NCI-H2227 (cell line): Measurements from ENCODE around the gene CCR5AS.

Experiments
- DNase-seq: peaks from one replicate; lab custom pipeline; 2025; ENCODE audit not compliant: unreplicated experiment; lab: John Stamatoyannopoulos, UW

Gene CCR5AS

GRCh38 chr3:46381625-46382024 is 25.2 kb downstream of the CCR5AS start:
- no peak for DNase-seq

DNA sequence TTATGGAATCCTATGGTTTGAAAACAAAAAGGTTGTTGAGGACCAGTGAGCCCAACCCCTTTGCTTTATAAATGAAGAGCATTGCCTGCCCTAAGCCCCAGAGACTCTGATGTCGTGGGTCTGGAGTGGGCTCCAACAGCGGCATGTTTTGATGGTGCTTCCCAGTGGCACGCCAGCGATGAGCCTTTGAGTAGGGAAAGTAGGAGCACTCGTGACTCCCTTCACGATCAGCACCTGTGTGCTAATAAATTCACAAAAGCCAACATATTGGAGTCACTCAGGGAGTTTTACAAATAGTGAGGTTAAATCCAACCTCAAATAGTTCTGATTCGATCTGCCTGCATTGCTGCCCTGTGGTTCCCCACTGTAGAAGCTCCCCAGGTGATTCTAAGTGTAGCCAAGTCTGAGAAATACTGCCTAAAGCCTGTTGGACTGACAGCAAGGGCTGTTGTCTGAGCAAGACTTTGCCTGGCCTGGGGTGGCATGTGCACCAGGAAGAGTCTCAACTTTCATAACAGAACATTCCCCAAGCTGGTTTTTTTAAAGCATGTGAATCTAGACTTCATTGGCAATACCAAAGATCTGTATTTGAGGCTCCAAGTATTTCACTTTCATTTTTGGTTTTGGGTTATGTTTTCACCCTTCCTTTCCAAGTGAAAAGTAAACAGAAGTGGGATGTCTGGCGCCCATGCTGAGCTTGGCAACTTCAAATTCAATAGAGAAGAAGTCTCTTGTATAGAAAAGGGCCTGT is 26.2 kb downstream of the CCR5AS start:
- DNase-seq = no peak

DNA sequence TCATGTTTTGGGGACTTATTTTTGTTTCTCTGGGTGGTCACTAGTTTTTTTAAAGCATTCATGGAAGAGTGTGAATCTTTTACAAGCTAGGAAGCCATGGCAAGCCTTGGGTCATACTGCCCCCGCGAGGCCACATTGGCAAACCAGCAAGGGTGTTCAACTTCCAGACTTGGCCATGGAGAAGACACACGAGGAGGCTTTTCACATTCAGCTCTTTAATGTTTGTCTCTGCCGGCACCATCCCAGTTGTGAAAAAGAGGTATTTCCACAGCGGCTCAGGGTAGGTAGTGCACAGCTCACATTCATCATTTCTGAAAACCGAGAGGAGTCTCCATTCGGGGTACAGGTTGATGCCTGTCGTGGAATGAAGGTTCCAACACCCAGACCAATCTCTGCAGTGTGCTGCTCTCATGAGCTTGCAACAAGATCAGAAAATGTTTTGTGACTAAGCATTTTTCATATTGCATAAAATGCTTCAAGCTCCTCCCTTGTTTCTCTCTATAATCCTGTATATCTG is 28.4 kb downstream of the CCR5AS start:
- peak; percentile 30 for DNase-seq

DNA sequence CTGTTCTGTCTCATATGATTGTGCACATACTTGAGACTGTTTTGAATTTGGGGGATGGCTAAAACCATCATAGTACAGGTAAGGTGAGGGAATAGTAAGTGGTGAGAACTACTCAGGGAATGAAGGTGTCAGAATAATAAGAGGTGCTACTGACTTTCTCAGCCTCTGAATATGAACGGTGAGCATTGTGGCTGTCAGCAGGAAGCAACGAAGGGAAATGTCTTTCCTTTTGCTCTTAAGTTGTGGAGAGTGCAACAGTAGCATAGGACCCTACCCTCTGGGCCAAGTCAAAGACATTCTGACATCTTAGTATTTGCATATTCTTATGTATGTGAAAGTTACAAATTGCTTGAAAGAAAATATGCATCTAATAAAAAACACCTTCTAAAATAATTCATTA is 31.1 kb downstream of the CCR5AS start:
- DNase-seq = no peak

DNA sequence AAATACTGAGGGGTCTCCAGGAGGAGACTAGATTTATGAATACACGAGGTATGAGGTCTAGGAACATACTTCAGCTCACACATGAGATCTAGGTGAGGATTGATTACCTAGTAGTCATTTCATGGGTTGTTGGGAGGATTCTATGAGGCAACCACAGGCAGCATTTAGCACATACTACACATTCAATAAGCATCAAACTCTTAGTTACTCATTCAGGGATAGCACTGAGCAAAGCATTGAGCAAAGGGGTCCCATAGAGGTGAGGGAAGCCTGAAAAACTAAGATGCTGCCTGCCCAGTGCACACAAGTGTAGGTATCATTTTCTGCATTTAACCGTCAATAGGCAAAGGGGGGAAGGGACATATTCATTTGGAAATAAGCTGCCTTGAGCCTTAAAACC is 31.6 kb downstream of the CCR5AS start:
- no peak for DNase-seq

DNA sequence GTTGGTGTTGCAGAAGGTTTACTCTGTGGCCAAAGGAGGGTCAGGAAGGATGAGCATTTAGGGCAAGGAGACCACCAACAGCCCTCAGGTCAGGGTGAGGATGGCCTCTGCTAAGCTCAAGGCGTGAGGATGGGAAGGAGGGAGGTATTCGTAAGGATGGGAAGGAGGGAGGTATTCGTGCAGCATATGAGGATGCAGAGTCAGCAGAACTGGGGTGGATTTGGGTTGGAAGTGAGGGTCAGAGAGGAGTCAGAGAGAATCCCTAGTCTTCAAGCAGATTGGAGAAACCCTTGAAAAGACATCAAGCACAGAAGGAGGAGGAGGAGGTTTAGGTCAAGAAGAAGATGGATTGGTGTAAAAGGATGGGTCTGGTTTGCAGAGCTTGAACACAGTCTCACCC is 32.1 kb downstream of the CCR5AS start:
- no peak for DNase-seq

DNA sequence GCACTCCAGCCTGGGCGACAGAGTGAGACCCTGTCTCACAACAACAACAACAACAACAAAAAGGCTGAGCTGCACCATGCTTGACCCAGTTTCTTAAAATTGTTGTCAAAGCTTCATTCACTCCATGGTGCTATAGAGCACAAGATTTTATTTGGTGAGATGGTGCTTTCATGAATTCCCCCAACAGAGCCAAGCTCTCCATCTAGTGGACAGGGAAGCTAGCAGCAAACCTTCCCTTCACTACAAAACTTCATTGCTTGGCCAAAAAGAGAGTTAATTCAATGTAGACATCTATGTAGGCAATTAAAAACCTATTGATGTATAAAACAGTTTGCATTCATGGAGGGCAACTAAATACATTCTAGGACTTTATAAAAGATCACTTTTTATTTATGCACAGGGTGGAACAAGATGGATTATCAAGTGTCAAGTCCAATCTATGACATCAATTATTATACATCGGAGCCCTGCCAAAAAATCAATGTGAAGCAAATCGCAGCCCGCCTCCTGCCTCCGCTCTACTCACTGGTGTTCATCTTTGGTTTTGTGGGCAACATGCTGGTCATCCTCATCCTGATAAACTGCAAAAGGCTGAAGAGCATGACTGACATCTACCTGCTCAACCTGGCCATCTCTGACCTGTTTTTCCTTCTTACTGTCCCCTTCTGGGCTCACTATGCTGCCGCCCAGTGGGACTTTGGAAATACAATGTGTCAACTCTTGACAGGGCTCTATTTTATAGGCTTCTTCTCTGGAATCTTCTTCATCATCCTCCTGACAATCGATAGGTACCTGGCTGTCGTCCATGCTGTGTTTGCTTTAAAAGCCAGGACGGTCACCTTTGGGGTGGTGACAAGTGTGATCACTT is 34.1 kb downstream of the CCR5AS start:
- DNase-seq = no peak

- no peak for DNase-seq
Observed at GRCh38 chr3:46371519-46372340, 35.1 kb downstream of the CCR5AS start.

DNA sequence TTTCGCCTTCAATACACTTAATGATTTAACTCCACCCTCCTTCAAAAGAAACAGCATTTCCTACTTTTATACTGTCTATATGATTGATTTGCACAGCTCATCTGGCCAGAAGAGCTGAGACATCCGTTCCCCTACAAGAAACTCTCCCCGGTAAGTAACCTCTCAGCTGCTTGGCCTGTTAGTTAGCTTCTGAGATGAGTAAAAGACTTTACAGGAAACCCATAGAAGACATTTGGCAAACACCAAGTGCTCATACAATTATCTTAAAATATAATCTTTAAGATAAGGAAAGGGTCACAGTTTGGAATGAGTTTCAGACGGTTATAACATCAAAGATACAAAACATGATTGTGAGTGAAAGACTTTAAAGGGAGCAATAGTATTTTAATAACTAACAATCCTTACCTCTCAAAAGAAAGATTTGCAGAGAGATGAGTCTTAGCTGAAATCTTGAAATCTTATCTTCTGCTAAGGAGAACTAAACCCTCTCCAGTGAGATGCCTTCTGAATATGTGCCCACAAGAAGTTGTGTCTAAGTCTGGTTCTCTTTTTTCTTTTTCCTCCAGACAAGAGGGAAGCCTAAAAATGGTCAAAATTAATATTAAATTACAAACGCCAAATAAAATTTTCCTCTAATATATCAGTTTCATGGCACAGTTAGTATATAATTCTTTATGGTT is 35.9 kb downstream of the CCR5AS start, which contains the start of gene CCR5:
Gene CCR5, plus strand, starts transcription at position 108 of the 680 bp plus-strand sequence. CDS start 1,957 bp downstream, outside the sequence.
- no peak for DNase-seq

GRCh38 chr3:46369675-46370132 is 37.2 kb downstream of the CCR5AS start:
- DNase-seq = no peak

GRCh38 chr3:46369151-46369550 is 37.7 kb downstream of the CCR5AS start:
- DNase-seq = no peak

DNA sequence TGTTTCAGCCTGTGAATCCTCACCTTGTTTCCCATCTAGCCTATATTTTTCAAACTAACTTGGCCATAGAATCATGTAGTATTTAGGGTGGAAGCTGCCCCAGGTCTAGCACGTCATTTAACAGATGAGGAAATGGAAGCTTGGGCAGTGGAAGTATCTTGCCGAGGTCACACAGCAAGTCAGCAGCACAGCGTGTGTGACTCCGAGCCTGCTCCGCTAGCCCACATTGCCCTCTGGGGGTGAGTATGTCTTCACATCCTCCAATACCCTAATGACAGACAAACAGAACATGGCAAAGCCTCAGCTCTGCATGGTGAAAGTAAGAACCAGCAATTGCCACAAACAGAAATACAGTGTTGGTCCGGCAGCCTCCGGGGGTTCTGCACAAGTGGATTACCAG is 38.3 kb downstream of the CCR5AS start:
- DNase-seq = no peak

- DNase-seq = no peak
Observed at GRCh38 chr3:46367811-46368210, 39.1 kb downstream of the CCR5AS start.

DNA sequence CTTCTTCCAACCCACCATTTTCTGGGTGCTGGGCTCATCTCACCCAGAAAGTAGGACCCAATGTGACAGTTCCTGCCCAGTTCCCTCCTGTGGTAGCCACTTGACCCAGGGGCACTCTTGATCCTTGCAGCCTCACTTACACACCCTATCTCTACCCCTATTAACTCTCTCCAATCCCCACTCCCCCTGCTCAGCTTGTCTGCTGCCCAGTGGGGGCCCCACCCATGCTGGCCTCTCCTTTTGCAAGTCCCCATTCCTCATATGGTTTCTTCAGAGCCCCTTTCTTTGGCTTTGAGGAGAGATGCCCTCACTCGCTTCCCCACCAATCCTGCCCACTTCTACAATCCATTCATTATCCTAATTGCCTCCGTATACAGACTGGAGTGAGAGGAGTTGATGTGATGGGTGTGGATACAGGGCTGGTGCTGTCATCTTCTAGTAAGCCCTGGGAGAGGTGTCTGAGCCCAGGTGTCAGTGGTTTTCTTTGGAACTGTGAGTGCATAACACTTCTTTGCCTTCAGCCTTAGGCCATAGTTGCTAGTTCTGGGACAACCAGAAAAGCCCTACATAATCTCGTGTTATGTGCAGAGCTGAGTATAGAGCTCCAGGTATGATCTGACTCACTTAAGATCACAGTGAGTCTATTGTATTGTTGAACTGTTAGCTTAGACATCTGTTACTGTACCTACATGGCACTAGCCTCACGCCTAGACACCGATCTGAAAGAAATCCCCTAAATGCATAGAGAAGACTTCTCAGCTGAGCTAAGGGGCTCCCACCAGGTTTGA is 40.9 kb downstream of the CCR5AS start:
- no peak for DNase-seq

GRCh38 chr3:46365041-46365440 is 41.8 kb downstream of the CCR5AS start:
- DNase-seq = no peak

- DNase-seq = no peak
Observed at GRCh38 chr3:46361408-46362283, 45.2 kb downstream of the CCR5AS start.

GRCh38 chr3:46360907-46361306 is 46.0 kb downstream of the CCR5AS start:
- no peak for DNase-seq

- peak; percentile 29 for DNase-seq
Observed at GRCh38 chr3:46359733-46360493, 47.0 kb downstream of the CCR5AS start.
